Stimulated activated CD8-positive, alpha-beta memory T cell treated with anti-CD3 and anti-CD28 coated beads, Interleukin-4, amount 100 ng/mL, for 24 hours (primary cell): ENCODE results near the gene RUNDC3A.
"Not testable (repeated sequence)": the region's sequence is repeated elsewhere in the genome, so short reads cannot be mapped to it uniquely, and the experiment has no call there.

ENCODE experiments used
- DNase-seq: peaks from one replicate; pipeline ENCODE4 v3.0.0-alpha.2; 2020; ENCODE audit warnings: low read depth

The RUNDC3A gene

DNA sequence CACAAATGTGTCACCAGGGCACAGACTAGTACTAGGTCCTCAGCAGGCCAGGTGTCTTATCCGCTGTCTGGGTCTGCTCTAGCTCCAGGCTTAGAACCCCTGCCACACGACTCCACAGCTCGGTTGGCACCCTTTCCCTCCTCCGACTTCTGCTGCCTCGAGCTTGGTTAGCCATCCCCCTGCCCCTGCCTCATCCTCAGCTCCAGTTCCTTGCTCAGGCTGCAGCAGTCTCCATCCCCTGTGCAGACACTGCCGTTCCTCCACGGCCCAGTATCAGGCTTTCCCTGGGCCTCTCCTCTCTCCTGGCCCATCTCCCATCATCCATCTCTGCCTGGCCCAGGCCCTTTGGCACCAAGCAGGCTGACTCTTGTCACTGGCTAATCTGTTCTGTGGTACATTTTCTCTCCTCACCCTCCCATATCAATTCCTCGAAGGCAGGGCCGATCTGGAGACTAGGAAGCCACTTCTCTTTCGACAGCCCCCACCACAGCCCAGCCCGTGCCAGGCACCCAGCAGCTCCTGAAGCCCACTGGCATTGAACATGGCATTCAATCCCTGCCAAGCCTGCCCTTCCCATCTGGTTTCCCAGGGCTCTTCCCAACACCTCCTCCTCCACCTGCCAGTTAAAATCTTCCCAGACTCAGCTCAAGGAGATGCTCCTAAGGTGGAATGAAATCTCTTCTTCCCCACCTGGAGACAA lies 35.3 kb downstream of the RUNDC3A start:
- no peak for DNase-seq

DNA sequence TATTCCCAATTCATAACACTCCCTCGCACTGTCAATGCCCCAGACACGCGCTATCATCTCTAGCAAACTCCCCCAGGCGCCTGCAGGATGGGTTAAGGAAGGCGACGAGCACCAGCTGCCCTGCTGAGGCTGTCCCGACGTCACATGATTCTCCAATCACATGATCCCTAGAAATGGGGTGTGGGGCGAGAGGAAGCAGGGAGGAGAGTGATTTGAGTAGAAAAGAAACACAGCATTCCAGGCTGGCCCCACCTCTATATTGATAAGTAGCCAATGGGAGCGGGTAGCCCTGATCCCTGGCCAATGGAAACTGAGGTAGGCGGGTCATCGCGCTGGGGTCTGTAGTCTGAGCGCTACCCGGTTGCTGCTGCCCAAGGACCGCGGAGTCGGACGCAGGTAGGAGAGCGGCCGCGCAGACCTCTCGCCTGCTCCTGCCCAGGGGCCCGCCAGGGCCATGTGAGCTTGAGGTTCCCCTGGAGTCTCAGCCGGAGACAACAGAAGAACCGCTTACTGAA lies 36.6 kb downstream of the RUNDC3A start, which contains the start of gene GRN:
GRN (plus strand) TSS at position 364 of the 515 bp plus-strand sequence. CDS start 3,863 bp downstream, outside the sequence.
- DNase-seq, result peak; percentile 71

DNA sequence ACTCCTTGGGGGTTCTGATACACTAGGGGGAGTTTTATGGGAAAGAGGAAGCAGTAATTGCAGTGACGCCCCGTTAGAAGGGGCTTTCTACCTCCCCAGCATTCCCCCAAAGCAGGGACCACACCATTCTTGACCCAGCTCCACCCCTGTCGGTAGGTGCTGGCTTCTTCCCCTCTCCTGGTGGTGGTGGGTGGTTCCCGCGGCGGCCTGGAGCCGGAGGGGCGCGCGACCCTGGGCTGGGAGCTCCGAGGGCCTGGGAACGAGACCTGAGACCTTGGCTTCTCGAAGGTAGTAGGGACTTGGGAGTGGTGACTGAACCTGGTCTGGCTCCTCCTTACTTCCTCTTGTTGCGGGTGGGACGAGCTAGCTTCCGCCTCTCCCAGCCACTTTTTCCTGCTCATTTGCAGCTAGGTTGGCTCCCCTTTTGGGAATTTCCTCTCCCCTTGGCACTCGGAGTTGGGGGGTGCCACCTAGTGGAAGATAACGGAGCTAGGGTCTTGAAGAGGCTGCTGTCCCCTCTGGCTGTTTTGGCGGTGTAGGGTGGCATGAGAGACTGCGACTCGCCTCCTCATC lies 37.1 kb downstream of the RUNDC3A start:
- DNase-seq, result no peak

DNA sequence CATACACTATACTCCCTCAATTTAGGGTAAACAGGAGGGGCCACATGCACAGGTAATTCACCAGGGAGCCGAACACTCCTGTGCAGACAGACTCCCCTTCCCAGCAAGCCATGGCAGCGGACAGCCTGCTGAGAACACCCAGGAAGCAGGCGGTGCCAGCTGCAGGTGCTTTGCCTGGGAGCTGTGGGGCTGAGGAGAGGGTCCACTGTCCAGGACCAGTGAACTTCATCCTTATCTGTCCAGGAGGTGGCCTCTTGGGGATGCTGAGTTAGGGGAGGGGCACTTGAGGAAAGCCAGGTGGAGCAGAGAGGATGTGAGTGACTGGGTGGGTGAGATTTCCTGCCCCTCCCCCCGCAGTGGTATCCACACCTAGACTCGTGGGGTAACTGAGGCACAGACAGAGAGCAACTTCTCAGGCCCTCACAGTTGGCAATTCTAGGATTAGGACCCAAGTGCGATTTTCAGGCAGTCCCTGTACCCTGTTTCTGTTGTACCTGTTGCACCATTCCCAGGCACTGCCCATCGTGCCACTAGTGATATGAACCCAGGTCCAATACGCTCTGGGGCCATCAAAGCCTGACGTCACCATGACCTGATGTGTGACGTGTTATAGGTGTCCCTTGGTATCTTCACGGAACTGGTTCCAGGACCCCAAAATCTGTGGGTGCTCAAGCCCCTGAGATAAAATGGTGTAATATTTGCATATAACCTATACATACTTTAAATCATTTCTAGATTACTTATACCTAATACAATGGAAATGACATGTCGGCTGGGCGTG lies 37.9 kb downstream of the RUNDC3A start:
- no peak for DNase-seq

DNA sequence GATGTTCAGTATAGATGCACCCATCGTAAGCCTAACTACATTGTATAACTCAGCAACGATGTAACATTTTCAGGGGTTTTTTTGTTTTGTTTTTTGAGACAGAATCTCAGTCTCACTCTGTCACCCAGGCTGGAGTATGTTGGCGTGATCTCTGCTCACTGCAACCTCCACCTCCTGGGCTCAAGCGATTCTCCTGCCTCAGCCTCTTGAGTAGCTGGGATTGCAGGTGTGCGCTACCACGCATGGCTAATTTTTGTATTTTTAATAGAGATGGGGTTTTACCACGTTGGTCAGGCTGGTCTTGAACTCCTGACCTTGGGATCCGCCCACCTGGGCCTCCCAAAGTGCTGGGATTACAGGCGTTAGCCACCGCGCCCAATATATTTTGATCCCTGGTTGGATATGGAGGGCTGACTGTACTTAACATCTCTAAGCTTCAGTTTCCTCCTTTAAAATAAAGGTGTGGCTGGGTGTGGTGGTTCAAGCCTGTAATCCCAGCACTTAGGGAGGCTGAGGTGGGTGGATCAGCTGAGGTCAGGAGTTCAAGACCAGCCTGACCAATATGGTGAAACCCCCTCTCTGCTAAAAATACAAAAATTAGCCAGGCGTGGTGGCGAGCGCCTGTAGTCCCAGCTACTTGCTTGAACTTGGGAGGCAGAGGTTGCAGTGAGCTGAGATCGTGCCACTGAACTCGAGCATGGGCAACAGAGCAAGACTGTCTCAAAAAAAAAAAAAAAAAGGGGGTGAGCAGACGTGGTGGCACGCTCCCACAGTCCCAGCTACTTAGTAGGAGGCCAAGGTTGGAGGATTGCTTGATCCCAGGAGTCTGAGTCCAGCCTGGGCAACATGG lies 39.0 kb downstream of the RUNDC3A start:
- DNase-seq, result not testable (repeated sequence)

DNA sequence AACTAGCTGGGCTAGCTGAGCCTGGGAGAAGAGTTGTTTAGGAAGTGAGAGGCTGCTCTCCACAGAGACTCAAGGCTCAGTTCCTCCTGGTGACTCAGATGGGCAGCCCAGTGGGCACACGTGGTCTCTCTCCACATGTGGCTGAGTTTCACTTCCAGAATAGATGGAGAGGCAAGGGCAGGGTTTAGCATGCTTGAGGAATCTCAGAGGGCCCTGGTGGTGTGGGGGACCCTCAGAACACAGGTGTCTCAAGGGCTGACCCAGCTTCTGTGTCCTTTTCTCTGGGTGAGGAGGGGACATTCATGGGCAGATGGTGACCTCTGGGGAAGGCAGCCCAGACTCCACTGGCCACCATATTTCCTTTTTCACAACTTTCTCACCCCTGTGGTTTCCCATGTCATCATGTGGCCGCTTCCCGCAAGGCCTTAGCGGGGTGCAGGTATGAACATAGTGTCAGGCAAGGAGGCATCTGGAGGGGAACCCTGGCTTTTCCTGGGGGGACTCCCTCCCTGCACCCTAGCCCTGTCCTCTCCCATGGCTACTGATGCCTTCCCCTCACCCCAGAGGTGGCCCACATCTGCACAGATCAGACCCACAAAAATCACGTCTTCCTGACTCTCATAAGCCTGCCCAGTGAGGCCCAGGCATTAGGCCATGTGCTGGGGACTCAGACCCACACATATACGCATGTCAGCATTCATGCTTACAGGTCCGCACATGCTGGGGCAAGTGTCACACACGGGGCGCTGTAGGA lies 40.0 kb downstream of the RUNDC3A start:
- DNase-seq, result no peak

DNA sequence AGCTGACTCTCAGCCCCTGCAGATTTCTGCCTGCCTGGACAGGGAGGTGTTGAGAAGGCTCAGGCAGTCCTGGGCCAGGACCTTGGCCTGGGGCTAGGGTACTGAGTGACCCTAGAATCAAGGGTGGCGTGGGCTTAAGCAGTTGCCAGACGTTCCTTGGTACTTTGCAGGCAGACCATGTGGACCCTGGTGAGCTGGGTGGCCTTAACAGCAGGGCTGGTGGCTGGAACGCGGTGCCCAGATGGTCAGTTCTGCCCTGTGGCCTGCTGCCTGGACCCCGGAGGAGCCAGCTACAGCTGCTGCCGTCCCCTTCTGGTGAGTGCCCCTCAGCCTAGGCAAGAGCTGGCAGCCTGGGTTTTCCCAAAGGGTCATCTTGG lies 40.6 kb downstream of the RUNDC3A start:
- DNase-seq, result no peak

DNA sequence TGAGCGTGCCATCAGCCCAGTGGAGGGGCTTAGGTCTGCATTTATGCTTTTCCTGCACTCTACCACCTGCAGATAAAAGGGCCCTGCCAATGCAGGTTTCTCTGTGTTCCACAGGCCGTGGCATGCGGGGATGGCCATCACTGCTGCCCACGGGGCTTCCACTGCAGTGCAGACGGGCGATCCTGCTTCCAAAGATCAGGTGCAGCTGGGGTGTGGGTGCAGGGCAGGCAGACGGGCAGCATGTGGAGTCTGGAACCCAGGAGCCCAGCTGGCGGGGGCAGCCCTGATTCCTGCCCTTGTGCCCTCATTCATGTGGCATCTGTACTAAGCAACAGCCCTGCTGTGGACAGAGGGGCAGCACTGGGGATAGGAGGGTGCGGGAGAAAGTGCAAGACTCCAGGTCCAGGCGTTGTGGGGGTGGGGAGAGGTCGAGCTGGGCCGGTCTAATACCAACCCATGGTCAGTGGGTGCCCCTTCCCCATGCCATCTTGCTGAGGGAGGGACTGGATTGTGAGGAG lies 41.2 kb downstream of the RUNDC3A start:
- no peak for DNase-seq

DNA sequence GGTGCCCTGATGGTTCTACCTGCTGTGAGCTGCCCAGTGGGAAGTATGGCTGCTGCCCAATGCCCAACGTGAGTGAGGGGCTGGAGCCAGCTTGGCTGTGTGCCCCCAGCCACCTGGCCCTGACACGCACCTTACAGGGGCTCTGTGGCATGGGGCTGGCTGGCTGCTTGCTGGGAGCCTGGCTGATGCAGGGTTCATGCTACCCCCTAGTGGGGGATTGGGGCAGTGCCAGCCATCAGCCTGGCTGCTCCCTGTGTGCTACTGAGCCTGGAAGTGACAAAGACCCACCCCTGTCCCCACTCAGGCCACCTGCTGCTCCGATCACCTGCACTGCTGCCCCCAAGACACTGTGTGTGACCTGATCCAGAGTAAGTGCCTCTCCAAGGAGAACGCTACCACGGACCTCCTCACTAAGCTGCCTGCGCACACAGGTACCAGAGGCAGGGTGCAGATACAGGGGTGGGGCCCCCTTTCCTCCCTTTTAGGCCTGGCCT lies 42.4 kb downstream of the RUNDC3A start:
- peak; percentile 60 for DNase-seq

DNA sequence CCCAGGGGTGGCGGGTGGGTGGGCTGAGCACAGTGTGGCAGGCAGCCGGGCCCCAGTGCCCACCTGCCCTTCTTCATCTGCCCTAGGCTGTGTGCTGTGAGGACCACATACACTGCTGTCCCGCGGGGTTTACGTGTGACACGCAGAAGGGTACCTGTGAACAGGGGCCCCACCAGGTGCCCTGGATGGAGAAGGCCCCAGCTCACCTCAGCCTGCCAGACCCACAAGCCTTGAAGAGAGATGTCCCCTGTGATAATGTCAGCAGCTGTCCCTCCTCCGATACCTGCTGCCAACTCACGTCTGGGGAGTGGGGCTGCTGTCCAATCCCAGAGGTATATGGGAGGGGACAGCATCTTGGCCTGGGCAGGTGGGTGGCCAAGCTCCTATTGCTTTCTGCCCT lies 43.1 kb downstream of the RUNDC3A start:
- no peak for DNase-seq

DNA sequence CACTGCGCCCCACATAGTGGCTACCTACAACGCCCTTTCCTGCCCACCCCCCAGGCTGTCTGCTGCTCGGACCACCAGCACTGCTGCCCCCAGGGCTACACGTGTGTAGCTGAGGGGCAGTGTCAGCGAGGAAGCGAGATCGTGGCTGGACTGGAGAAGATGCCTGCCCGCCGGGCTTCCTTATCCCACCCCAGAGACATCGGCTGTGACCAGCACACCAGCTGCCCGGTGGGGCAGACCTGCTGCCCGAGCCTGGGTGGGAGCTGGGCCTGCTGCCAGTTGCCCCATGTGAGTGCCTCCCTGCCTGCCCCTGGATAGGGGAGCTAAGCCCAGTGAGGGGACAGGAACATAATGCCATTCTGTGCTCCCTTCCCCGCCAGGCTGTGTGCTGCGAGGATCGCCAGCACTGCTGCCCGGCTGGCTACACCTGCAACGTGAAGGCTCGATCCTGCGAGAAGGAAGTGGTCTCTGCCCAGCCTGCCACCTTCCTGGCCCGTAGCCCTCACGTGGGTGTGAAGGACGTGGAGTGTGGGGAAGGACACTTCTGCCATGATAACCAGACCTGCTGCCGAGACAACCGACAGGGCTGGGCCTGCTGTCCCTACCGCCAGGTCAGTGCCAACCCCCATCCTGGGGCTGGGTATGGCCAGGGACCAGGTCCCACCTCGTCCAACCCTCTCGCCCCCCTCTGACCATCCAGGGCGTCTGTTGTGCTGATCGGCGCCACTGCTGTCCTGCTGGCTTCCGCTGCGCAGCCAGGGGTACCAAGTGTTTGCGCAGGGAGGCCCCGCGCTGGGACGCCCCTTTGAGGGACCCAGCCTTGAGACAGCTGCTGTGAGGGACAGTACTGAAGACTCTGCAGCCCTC lies 43.8 kb downstream of the RUNDC3A start:
- no peak for DNase-seq

DNA sequence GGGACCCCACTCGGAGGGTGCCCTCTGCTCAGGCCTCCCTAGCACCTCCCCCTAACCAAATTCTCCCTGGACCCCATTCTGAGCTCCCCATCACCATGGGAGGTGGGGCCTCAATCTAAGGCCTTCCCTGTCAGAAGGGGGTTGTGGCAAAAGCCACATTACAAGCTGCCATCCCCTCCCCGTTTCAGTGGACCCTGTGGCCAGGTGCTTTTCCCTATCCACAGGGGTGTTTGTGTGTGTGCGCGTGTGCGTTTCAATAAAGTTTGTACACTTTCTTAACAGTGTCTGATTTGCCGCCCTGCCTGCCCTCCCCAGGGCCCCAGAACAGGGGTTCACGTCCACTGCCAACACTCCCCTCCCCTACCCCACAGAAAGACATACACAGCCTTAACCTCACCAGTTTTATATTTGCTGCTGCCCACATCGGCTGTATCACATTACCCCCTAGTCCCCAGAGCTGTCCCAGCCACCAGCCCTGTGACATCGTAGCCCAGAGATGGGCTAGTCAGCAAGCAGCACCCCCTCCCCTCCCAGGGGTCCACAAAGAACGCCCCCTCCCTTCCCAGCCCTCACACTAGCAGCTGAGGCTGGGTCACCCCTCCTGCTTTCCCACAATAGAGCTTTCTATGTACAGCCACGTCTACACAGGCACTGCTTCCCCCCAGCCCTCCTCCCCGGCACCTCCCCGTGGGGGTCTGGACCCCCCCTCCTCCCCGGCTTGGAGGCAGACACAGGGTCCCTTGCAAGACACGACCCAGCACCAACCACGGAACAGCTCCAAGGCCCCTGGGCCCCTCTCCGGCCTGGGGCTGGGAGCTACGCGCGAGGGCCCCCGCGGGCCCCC lies 44.6 kb downstream of the RUNDC3A start:
- no peak for DNase-seq

DNA sequence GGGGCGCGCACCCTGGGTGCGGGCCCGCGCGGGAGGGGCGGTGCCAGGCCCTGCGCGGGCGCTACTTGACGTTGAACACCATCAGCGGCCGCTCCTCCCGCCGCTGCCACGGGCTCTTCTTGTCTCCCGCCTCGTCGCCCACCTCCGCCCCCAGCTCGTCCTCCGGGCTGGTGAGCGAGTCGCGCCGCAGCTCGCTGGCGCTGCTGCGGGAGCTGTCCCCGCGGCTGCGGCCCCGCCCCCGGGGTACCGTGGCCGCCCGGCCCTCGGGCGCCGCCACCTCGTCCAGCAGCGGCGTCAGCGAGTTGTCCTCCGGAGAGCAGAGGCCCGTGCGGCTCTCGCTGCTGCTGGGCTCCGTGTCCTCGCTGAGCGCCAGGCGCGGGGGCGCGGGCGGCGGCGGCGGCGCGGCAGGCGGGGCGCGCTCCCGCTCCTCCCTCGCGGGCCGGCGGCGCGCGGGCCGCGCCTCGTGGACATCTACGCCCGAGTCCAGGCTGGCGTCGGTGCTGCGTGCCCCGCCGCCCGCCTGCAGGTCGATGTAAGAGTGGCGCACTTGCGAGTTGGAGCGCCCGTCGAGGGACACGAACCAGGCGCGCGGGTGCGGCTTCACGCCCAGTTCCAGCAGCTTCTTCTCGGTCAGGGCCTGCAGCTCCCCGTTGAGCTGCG lies 45.4 kb downstream of the RUNDC3A start:
- DNase-seq, result no peak

DNA sequence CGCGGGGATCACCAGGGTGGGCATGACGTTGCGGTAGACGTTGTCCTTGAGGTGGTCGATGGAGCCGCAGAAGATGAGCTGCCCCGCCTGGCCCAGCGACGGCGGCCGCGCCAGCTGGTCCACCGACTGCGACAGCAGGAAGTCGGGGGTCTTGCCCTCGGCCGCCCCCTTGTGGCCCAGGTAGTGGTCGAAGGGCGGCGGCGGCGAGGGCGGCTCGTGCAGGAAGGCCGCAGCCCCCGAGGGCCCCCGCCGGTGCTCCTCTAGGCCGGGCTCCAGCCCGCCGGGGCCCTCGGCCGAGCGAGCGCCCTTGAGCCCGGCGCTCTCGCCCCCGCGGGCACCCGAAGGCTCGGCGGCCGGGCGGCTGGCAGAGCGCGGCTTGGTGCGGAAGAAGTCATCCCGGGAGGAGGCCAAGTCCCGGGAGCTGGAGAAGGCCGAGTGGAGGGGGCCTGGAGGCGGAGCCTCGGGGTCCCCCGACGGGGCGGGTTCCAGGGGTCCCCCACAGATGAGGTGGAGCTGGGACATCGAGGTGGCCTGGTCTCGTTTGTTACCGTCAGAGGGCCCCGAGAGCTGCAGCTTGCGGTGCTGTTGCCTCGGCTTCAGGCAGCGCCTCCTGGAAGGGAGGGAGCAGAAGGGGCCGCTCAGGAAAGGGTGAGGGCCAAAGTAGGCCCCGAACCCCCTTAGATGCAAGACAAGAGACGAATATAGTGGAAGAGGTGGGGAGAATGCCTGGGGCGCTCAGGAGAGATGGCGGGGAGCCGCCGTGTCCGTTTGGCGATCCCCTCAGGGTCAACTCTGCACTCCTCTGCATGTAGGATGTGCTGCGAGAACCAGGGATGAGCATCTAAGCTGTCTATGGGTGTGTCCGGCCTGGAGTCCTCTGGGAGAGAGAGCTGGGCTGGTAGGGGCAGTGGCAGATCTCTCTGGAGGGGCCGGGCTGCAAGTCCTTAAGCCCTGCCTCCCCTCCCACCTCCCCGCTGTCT lies 46.5 kb downstream of the RUNDC3A start:
- DNase-seq, result peak; percentile 48

DNA sequence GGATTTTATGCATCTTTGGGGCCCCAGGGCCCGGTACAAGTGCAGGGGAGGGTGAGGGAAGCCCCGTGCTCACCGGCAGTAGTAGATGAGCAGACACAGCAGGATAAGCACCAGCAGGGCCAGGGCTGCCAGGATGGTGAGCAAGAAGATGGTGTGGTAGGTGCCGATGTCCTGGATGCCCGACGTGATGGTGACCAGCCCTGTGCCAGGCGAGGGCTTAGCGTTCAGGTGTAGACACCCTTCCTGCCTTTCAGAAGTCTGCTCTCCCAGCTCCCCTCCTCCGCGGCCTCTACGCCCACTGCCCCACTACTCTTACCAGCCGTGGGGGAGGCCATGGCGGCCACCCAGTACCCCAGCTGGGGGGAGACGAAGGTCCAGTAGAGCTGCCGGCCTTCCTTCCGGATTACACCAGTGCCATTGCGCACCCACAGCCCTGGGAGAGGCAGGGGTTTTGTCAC lies 47.3 kb downstream of the RUNDC3A start:
- DNase-seq, result no peak

DNA sequence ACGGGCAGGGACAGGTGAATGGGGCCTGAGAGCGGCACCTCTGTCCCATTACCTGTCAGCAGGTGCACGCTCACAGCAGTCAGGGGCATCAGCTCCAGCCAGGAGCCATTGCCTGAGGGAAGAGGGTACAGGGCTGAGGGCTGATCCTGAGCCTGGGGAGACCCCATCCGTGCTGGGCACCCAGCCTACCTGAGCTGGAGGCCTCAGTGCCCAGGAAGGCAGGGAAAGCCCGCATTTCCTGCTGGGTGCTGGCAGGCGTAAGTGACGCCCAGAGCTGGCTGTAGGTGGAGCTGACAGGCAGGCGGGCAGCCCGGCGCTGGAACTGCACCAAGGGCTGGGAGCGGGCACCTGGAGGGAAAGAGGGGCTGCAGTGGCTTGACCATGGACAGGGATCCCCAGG lies 47.8 kb downstream of the RUNDC3A start:
- no peak for DNase-seq

DNA sequence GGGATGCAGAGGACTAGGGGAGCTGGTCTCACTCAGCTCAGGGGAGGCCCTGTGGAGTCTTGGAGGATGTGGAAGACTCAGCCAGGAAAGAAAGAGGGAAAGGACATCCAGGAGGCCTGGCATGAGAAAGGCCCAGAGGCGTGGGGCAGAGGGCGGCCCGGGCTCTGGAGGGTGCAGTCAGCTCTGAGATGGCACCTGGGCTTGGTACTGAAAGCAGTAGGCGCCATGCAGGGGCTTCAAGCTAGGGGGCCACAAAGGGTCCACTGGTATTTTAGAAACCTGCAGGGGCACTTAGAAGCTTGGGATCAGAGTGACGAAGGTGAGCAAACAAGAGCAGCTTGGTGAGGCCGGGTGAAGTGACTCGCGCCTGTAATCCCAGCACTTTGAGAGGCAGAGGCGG lies 49.7 kb downstream of the RUNDC3A start:
- no peak for DNase-seq
